OCI-LY7 (cell line): Measurements from ENCODE around the gene SLCO2A1. TPM values are rescaled to one million over a fixed set of nuclear protein-coding genes. Genes with fewer than 3 reads are reported as not detected.

Experiments used
- BruUV-seq: library from RNA; stranded (reverse); fragments of 400-500 nt; replicated peaks from 2 replicates; lab custom pipeline; 2021; lab: Mats Ljungman, UMichigan
- CTCF ChIA-PET: fragments of 300-600 bp; sonication (Branson Sonifier 250); formaldehyde crosslinking; loops from one replicate; lab custom pipeline; 2022; ENCODE audit warnings: antibody characterized with exemption; ENCODE audit not compliant: unreplicated experiment; lab: Charles Lee
- POLR2A ChIA-PET: fragments of 300-600 bp; sonication (Branson Sonifier 250); formaldehyde crosslinking; loops from one replicate; lab custom pipeline; 2022; ENCODE audit warnings: antibody characterized with exemption; lab: Charles Lee
- DNase-seq: peaks from one replicate; pipeline ENCODE4 v3.0.0-alpha.2; 2015; ENCODE audit warnings: low spot score
- H2AFZ ChIP-seq: fragments of 200-600 bp; sonication (generic), shearing (Covaris generic); 2 replicates; pipeline ENCODE4 v1.6.1; 2014; ENCODE audit warnings: mild to moderate bottlenecking, antibody characterized with exemption, low read length, moderate library complexity
- H3K27ac ChIP-seq: fragments of 200-600 bp; sonication (generic); 2 replicates; pipeline ENCODE4 v1.5.1; 2014; ENCODE audit warnings: mixed run types, low read depth, mild to moderate bottlenecking, moderate library complexity, low read length, inconsistent platforms; ENCODE audit not compliant: poor library complexity, severe bottlenecking
- H3K36me3 ChIP-seq: fragments of 200-600 bp; sonication (generic); 2 replicates; pipeline ENCODE4 v1.6.1; 2014; ENCODE audit warnings: mild to moderate bottlenecking, antibody characterized with exemption, low read length, moderate library complexity, mixed read lengths; ENCODE audit not compliant: insufficient read depth
- H3K4me1 ChIP-seq: fragments of 200-600 bp; sonication (generic); 2 replicates; pipeline ENCODE4 v1.5.1; 2014; ENCODE audit warnings: mild to moderate bottlenecking, low read length; ENCODE audit not compliant: insufficient read depth, poor library complexity, severe bottlenecking
- H3K4me2 ChIP-seq: fragments of 200-600 bp; sonication (generic); 2 replicates; pipeline ENCODE4 v1.6.1; 2014; ENCODE audit warnings: mild to moderate bottlenecking, low read length
- H3K4me3 ChIP-seq: fragments of 200-600 bp; sonication (generic); 2 replicates; pipeline ENCODE4 v1.5.1; 2014; ENCODE audit warnings: mild to moderate bottlenecking, low read depth, low read length; ENCODE audit not compliant: poor library complexity, severe bottlenecking
- H3K79me2 ChIP-seq: fragments of 200-600 bp; sonication (generic); 2 replicates; pipeline ENCODE4 v1.6.1; 2016; ENCODE audit warnings: low read depth, mild to moderate bottlenecking, low read length, moderate library complexity, mixed read lengths; ENCODE audit not compliant: insufficient read depth
- H3K9me2 ChIP-seq: fragments of 200-600 bp; sonication (generic); 2 replicates; pipeline ENCODE4 v1.6.1; 2016; ENCODE audit warnings: mild to moderate bottlenecking, low read length, mixed read lengths; ENCODE audit not compliant: insufficient read depth
- H3K9me3 ChIP-seq: fragments of 200-600 bp; sonication (generic); 2 replicates; pipeline ENCODE4 v1.6.1; 2014; ENCODE audit warnings: mild to moderate bottlenecking, mixed run types, low read length, mixed read lengths
- H4K20me1 ChIP-seq: fragments of 200-600 bp; sonication (generic); 2 replicates; pipeline ENCODE4 v1.6.1; 2014; ENCODE audit warnings: mild to moderate bottlenecking, antibody characterized with exemption, low read length, moderate library complexity, mixed read lengths; ENCODE audit not compliant: insufficient read depth
- CTCF ChIP-seq: fragments of 200-600 bp; sonication (generic); conservative IDR thresholded peaks from 2 replicates; pipeline ENCODE4 v1.5.1; 2014; ENCODE audit warnings: mild to moderate bottlenecking, antibody characterized with exemption, low read length, moderate library complexity, mixed read lengths
- EZH2phosphoT487 ChIP-seq: fragments of 200-600 bp; sonication (generic); IDR thresholded peaks from 2 replicates; pipeline ENCODE4 v1.6.1; 2018; ENCODE audit warnings: low read depth, borderline replicate concordance, mild to moderate bottlenecking, mixed run types, antibody characterized with exemption, low read length, moderate library complexity, mixed read lengths
- intact Hi-C: fragments of 100-400 bp; cut with micrococcal nuclease; formaldehyde crosslinking; loops from one replicate; pipeline ENCODE4 v1.10.0; 2022; ENCODE audit not compliant: unreplicated experiment
- total RNA-seq, 2 experiments: library from RNA; depleted of rRNA in 1 of 2; stranded (reverse); fragments of >200 nt in 1 of 2; shearing (Covaris generic) in 1 of 2; gene quantifications; 2 replicates each; pipeline ENCODE4 v1.2.3, GENCODE V29; 2014 to 2022

The SLCO2A1 gene
- total RNA-seq, 2 experiments from 2014 or later, result not detected

- intact Hi-C loops, result no loop called here
- Histone ChIP-seq H3K4me2 (no peak overlapping the region), H3K4me3 (no peak overlapping the region), H4K20me1 (no peaks in the 10 kb centered on the region), H3K9me2 (no peaks in the 10 kb centered on the region), H3K9me3 (no peaks in the 10 kb centered on the region), H3K4me1 (no peaks in the 10 kb centered on the region), H2AFZ (no peak overlapping the region), H3K79me2 (no peaks in the 10 kb centered on the region), H3K36me3 (no peaks in the 10 kb centered on the region), H3K27ac (no peak overlapping the region)
- TF ChIP-seq CTCF (no peak), EZH2phosphoT487 (no peak)
- ChIA-PET POLR2A (no interaction called here), CTCF (no interaction called here)
- DNase-seq, result no peak
- no TSS peak for BruUV-seq
Observed at GRCh38 chr3:133989936-133990702, 39.6 kb downstream of the SLCO2A1 start.

GRCh38 chr3:133988631-133989161 lies 41.0 kb downstream of the SLCO2A1 start:
- no peak for DNase-seq
- Histone ChIP-seq H3K36me3 (no peaks in the 10 kb centered on the region), H3K4me3 (no peak overlapping the region), H3K79me2 (no peaks in the 10 kb centered on the region), H3K4me2 (no peak overlapping the region), H3K4me1 (no peaks in the 10 kb centered on the region), H3K9me2 (no peaks in the 10 kb centered on the region), H2AFZ (no peak overlapping the region), H3K9me3 (no peaks in the 10 kb centered on the region), H3K27ac (no peak overlapping the region), H4K20me1 (no peaks in the 10 kb centered on the region)
- ChIA-PET POLR2A (interaction anchor here (0.6 kb wide), 1 partner anchor 1362 kb away, joined by 3 read pairs; no protein-coding TSS in a partner anchor), CTCF (no interaction called here)
- intact Hi-C loops, result no loop called here
- no TSS peak for BruUV-seq
- no peak for TF ChIP-seq EZH2phosphoT487

GRCh38 chr3:133987948-133988484 lies 41.7 kb downstream of the SLCO2A1 start:
- no peaks in the 10 kb centered on the region for H3K9me2 ChIP-seq
- POLR2A ChIA-PET, result interaction anchor here (0.6 kb wide), 1 partner anchor 1362 kb away, joined by 3 read pairs; no protein-coding TSS in a partner anchor
- no peak for DNase-seq
- no peak for TF ChIP-seq CTCF
- TF ChIP-seq EZH2phosphoT487, result no peak
- no peaks in the 10 kb centered on the region for H4K20me1 ChIP-seq
- no peak overlapping the region for H3K4me3 ChIP-seq
- no peaks in the 10 kb centered on the region for H3K4me1 ChIP-seq
- no peak overlapping the region for H2AFZ ChIP-seq
- CTCF ChIA-PET, result no interaction called here
- no peaks in the 10 kb centered on the region for H3K36me3 ChIP-seq
- H3K79me2 ChIP-seq, result no peaks in the 10 kb centered on the region
- no peak overlapping the region for H3K27ac ChIP-seq
- no TSS peak for BruUV-seq
- intact Hi-C loops, result no loop called here
- H3K4me2 ChIP-seq, result no peak overlapping the region
- no peaks in the 10 kb centered on the region for H3K9me3 ChIP-seq
